Astrocyte (in vitro differentiated cells and primary cell): ENCODE data around the gene TMA7B. TPM values are rescaled to one million over a fixed set of nuclear protein-coding genes. Genes with fewer than 3 reads are reported as not detected.

ENCODE experiments used
- DNase-seq: peaks from one replicate; pipeline ENCODE4 v3.0.0-alpha.2; 2010; ENCODE audit warnings: low read depth
- FAIRE-seq: peaks from 2 replicates; lab custom pipeline; 2011; peaks lifted over from hg19 to GRCh38; lab: Jason Lieb, UNC
- H2AFZ ChIP-seq: 2 replicates; pipeline ENCODE4 v1.6.0; 2012; ENCODE audit warnings: low read depth, low read length, inconsistent platforms
- H3K27ac ChIP-seq: 2 replicates; pipeline ENCODE4 v1.5.1; 2011; ENCODE audit warnings: low read depth, low read length, inconsistent platforms
- H3K27me3 ChIP-seq: 2 replicates; pipeline ENCODE4 v1.6.0; 2011; ENCODE audit warnings: low read length, inconsistent platforms; ENCODE audit not compliant: insufficient read depth
- H3K36me3 ChIP-seq: 2 replicates; pipeline ENCODE4 v1.5.1; 2011; ENCODE audit warnings: low read length, inconsistent platforms; ENCODE audit not compliant: insufficient read depth
- H3K4me1 ChIP-seq: 2 replicates; pipeline ENCODE4 v1.5.1; 2011; ENCODE audit warnings: low read length, inconsistent platforms; ENCODE audit not compliant: insufficient read depth
- H3K4me2 ChIP-seq: 2 replicates; pipeline ENCODE4 v1.6.0; 2012; ENCODE audit warnings: low read length, inconsistent platforms
- H3K4me3 ChIP-seq: 2 replicates; pipeline ENCODE4 v1.5.1; 2011; ENCODE audit warnings: low read depth, mild to moderate bottlenecking, low read length, inconsistent platforms; ENCODE audit not compliant: insufficient read depth
- H3K79me2 ChIP-seq: 2 replicates; pipeline ENCODE4 v1.6.0; 2012; ENCODE audit warnings: mild to moderate bottlenecking, low read length, inconsistent platforms; ENCODE audit not compliant: insufficient read depth
- H3K9ac ChIP-seq: 2 replicates; pipeline ENCODE4 v1.6.0; 2012; ENCODE audit warnings: mild to moderate bottlenecking, low read length, inconsistent platforms
- H3K9me3 ChIP-seq: 2 replicates; pipeline ENCODE4 v1.5.1; 2012; ENCODE audit warnings: low read depth, mild to moderate bottlenecking, low read length, inconsistent platforms; ENCODE audit not compliant: insufficient read depth
- H4K20me1 ChIP-seq: 2 replicates; pipeline ENCODE4 v1.6.0; 2012; ENCODE audit warnings: low read length, inconsistent platforms; ENCODE audit not compliant: insufficient read depth
- H3K27ac Mint-ChIP-seq: one replicate; pipeline ENCODE4 v1.8.0; 2021; ENCODE audit warnings: mild to moderate bottlenecking, mixed read lengths; ENCODE audit not compliant: unreplicated experiment
- H3K27me3 Mint-ChIP-seq: one replicate; pipeline ENCODE4 v1.8.0; 2021; ENCODE audit warnings: low read depth, mixed read lengths; ENCODE audit not compliant: unreplicated experiment
- H3K36me3 Mint-ChIP-seq: one replicate; pipeline ENCODE4 v1.8.0; 2021; ENCODE audit warnings: low read depth, mixed read lengths; ENCODE audit not compliant: unreplicated experiment
- H3K4me1 Mint-ChIP-seq: one replicate; pipeline ENCODE4 v1.8.0; 2021; ENCODE audit warnings: low read depth, mixed read lengths; ENCODE audit not compliant: unreplicated experiment
- H3K4me3 Mint-ChIP-seq: one replicate; pipeline ENCODE4 v1.8.0; 2021; ENCODE audit warnings: mild to moderate bottlenecking, moderate library complexity, mixed read lengths; ENCODE audit not compliant: unreplicated experiment
- H3K9me3 Mint-ChIP-seq: one replicate; pipeline ENCODE4 v1.8.0; 2021; ENCODE audit warnings: mild to moderate bottlenecking, mixed read lengths; ENCODE audit not compliant: unreplicated experiment
- CTCF ChIP-seq: IDR thresholded peaks from 2 replicates; pipeline ENCODE4 v1.5.1; 2011; ENCODE audit warnings: low read depth, mild to moderate bottlenecking, inconsistent platforms, low read length, moderate library complexity; ENCODE audit not compliant: insufficient read depth
- EZH2 ChIP-seq: IDR thresholded peaks from 2 replicates; pipeline ENCODE4 v1.6.1; 2012; ENCODE audit warnings: mild to moderate bottlenecking, low read length, inconsistent platforms; ENCODE audit not compliant: insufficient read depth
- total RNA-seq: library from RNA; stranded (reverse); gene quantifications from 2 replicates; pipeline ENCODE4 v1.2.1, GENCODE V29; 2021

TMA7B gene
- total RNA-seq, 1 donor from 2014 or later = not detected

GRCh38 chr22:39943953-39944872, 16.0 kb upstream of the TMA7B start:
- no peaks in the 10 kb centered on the region for H3K79me2 ChIP-seq
- no peaks in the 10 kb centered on the region for H4K20me1 ChIP-seq
- Mint-ChIP-seq H3K4me3 (no peak overlapping the region), H3K4me1 (peaks cover 18% of the 10 kb centered on the region), H3K36me3 (no peaks in the 10 kb centered on the region), H3K27ac (peak overlapping the region; percentile 6), H3K9me3 (no peaks in the 10 kb centered on the region), H3K27me3 (no peaks in the 10 kb centered on the region)
- FAIRE-seq (no peak), DNase-seq (no peak)
- no peak overlapping the region for H3K9ac ChIP-seq
- no peaks in the 10 kb centered on the region for H3K9me3 ChIP-seq
- peaks cover 6% of the 10 kb centered on the region for H3K27me3 ChIP-seq
- no peaks in the 10 kb centered on the region for H3K36me3 ChIP-seq
- no peaks in the 10 kb centered on the region for H3K4me1 ChIP-seq
- no peak overlapping the region for H3K27ac ChIP-seq
- TF ChIP-seq CTCF (no peak), EZH2 (no peak)
- H2AFZ ChIP-seq = no peak overlapping the region
- no peak overlapping the region for H3K4me3 ChIP-seq
- H3K4me2 ChIP-seq = no peak overlapping the region

GRCh38 chr22:39946126-39946502, 14.1 kb upstream of the TMA7B start:
- DNase-seq (no peak), FAIRE-seq (no peak)
- Mint-ChIP-seq H3K27ac (no peak overlapping the region), H3K36me3 (no peaks in the 10 kb centered on the region), H3K9me3 (no peaks in the 10 kb centered on the region), H3K4me1 (peaks cover 9% of the 10 kb centered on the region), H3K27me3 (peaks cover 4% of the 10 kb centered on the region), H3K4me3 (no peak overlapping the region)
- Histone ChIP-seq H3K27ac (no peak overlapping the region), H3K9me3 (no peaks in the 10 kb centered on the region), H4K20me1 (no peaks in the 10 kb centered on the region), H3K36me3 (no peaks in the 10 kb centered on the region), H3K4me2 (no peak overlapping the region), H3K4me3 (no peak overlapping the region), H3K79me2 (no peaks in the 10 kb centered on the region), H3K4me1 (no peaks in the 10 kb centered on the region), H2AFZ (no peak overlapping the region), H3K9ac (no peak overlapping the region), H3K27me3 (peaks cover 13% of the 10 kb centered on the region)
- no peak for TF ChIP-seq CTCF
- TF ChIP-seq EZH2 = no peak

- Mint-ChIP-seq H3K4me3 (no peak overlapping the region), H3K9me3 (no peaks in the 10 kb centered on the region), H3K4me1 (peaks cover 7% of the 10 kb centered on the region), H3K36me3 (no peaks in the 10 kb centered on the region), H3K27ac (no peak overlapping the region), H3K27me3 (peaks cover 4% of the 10 kb centered on the region)
- TF ChIP-seq EZH2 = no peak
- no peak for TF ChIP-seq CTCF
- no peaks in the 10 kb centered on the region for H3K36me3 ChIP-seq
- no peak overlapping the region for H3K9ac ChIP-seq
- H4K20me1 ChIP-seq = no peaks in the 10 kb centered on the region
- H3K4me3 ChIP-seq = no peak overlapping the region
- no peaks in the 10 kb centered on the region for H3K9me3 ChIP-seq
- H2AFZ ChIP-seq = peak overlapping the region; percentile 16
- H3K79me2 ChIP-seq = no peaks in the 10 kb centered on the region
- no peaks in the 10 kb centered on the region for H3K4me1 ChIP-seq
- DNase-seq (no peak), FAIRE-seq (no peak)
- no peak overlapping the region for H3K27ac ChIP-seq
- no peak overlapping the region for H3K4me2 ChIP-seq
- H3K27me3 ChIP-seq = peaks cover 13% of the 10 kb centered on the region
Measured at GRCh38 chr22:39946503-39947219, 13.5 kb upstream of the TMA7B start.
